ENCODE data around the gene DUSP12.

- TF ChIP-seq CTCF (IDR thresholded peaks at IDR 0.05; ENCODE audit: low read depth, low read length) (no peak), POLR2A (IDR thresholded peaks at IDR 0.05; ENCODE audit: extremely low read depth, insufficient read length) (no peak), MAX (IDR thresholded peaks at IDR 0.05; ENCODE audit: low read depth, low read length) (no peak)
Measured at GRCh38 chr1:161743231-161743630, 6.4 kb upstream of the DUSP12 start.
